ENCODE measurements around the gene SPAG9. TPM values are rescaled to one million over a fixed set of nuclear protein-coding genes. Genes with fewer than 3 reads are reported as not detected.

The SPAG9 gene
- total and polyA plus RNA-seq, 2 experiments from 2014 or later = 13.7 to 45.0 TPM

DNA sequence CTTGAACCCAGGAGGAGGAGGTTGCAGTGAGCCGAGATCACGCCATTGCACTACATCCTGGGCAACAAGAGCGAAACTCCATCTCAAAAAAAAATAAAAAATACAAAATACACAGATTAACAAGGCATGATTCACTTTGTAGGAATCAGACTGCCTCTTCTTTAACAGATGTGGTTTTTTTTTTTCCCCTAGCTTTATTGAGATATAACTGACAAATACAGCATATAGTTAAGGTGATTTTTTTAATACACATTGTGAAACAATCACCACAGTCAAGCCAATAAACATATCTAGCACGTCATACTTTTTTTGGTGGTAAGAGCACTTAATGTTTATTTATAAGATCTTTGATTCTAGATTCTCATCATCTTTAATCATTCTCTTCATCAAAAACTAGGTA lies 87.8 kb downstream of the SPAG9 start (continued):
- no peak for TF ChIP-seq ZNF462 (CRISPR knock-in tag; IDR thresholded peaks at IDR 0.05)
- TF ChIP-seq CREB1 (CRISPR knock-in tag; IDR thresholded peaks at IDR 0.05; ENCODE audit: low read depth) = no peak
- TF ChIP-seq, protein P1, sequence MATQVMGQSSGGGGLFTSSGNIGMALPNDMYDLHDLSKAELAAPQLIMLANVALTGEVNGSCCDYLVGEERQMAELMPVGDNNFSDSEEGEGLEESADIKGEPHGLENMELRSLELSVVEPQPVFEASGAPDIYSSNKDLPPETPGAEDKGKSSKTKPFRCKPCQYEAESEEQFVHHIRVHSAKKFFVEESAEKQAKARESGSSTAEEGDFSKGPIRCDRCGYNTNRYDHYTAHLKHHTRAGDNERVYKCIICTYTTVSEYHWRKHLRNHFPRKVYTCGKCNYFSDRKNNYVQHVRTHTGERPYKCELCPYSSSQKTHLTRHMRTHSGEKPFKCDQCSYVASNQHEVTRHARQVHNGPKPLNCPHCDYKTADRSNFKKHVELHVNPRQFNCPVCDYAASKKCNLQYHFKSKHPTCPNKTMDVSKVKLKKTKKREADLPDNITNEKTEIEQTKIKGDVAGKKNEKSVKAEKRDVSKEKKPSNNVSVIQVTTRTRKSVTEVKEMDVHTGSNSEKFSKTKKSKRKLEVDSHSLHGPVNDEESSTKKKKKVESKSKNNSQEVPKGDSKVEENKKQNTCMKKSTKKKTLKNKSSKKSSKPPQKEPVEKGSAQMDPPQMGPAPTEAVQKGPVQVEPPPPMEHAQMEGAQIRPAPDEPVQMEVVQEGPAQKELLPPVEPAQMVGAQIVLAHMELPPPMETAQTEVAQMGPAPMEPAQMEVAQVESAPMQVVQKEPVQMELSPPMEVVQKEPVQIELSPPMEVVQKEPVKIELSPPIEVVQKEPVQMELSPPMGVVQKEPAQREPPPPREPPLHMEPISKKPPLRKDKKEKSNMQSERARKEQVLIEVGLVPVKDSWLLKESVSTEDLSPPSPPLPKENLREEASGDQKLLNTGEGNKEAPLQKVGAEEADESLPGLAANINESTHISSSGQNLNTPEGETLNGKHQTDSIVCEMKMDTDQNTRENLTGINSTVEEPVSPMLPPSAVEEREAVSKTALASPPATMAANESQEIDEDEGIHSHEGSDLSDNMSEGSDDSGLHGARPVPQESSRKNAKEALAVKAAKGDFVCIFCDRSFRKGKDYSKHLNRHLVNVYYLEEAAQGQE (IDR thresholded peaks at IDR 0.05; ENCODE audit: unreplicated experiment) = no peak
- no peak for TF ChIP-seq ETS1 (IDR thresholded peaks at IDR 0.05)
- no peak for TF ChIP-seq STAT1 (IDR thresholded peaks at IDR 0.05; ENCODE audit: unreplicated experiment)
